ENCODE results near the gene PMPCA.
"Not testable (repeated sequence)": the region's sequence is repeated elsewhere in the genome, so short reads cannot be mapped to it uniquely, and the experiment has no call there.

PMPCA gene

DNA sequence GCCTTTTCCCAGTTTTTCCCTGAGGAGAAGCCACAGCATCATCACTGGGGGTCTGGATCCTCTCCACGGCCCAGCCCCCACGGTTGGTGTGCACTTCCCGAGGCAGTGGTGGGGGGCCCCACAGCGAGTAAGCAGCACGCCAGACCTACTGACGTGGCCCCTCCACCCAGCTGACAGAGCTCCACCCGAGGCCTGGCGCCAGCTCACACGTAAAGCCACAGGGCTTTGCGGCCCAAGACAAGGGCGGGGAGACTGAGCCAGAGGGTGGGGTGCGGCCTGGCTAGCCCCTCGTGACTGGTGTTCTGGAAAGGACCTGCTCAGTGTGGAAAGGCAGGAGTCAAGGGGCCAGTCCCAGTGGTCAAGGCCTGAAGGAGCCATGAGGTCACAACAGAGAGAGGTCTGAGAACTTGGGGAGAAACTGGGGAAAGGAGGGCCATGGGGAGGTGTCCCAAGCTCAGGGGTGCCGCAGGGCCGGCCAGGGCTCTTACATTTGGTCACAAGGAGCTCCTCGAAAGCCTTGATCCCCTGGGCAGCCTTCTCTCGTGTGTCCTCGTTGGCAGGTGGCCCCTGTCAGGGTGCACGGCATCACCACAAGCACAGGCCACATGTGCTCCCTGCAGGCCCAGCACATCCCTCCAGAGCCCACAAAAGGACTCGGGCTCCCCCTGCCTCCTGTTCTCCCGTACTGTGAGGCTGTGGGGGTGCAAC, 16.0 kb upstream of the PMPCA start:
- no peak for DNase-seq (ENCODE audit: low read depth)

DNA sequence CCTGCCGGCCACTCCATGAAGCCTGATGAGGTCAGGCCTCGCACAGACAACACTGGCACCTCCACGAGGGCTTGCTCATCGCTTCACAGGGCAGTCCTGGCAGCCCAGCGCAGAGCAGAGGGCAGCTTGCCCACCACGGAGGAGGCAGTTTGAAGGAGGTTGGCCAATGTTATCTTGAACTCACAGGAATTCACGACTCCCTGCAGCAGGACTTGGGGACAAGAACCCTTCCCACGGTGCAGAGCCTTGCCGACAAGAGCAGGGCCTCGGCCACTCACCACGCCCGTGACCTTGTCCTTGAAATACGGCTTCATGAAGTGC, 15.5 kb upstream of the PMPCA start:
- no peak for DNase-seq (ENCODE audit: low read depth)

DNA sequence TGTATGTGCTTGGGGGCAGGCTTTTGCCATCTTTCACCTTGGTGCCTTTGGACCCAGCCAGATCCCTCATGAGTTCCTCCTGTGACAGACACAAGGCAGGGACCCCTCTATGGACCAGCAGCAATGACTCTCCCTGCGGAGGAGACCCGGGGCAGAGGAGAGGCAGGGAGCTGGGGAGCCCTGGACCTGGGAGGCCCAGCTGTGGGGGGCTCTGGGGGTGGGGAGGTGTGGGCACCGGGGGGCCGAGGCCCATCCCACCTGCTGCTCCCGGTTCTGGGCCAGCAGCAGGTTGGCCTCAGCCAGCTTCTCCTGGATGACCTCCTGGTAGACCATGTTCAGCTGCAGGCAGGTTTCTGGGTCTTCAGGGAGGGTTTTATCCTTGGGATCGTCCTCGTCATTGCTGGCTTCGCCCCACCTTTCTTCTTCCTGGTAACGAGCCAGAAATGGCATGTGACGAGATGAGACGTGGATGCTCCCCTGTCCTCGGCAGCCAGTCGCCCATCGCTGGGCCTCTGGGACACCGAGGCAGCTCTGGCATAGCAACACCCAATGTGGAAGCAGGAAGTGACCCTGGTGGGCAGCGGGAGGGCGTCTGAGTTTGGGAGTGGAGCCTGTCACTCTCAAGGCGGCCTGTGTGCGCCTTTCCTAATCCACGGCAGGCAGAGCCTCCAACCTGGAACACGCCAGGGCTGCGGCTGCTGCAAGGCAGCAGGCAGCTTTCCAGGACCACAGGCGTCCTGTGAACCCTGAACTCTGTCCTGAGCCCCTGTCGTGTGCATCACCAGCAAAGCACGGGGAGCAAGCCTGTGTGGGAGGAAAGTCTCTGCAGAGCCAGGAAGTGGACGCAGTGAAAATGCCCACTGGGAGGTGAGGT, 14.9 kb upstream of the PMPCA start:
- no peak for DNase-seq (ENCODE audit: low read depth)

- DNase-seq (ENCODE audit: low read depth) = no peak
Measured at GRCh38 chr9:136396219-136396515, 14.3 kb upstream of the PMPCA start.

DNA sequence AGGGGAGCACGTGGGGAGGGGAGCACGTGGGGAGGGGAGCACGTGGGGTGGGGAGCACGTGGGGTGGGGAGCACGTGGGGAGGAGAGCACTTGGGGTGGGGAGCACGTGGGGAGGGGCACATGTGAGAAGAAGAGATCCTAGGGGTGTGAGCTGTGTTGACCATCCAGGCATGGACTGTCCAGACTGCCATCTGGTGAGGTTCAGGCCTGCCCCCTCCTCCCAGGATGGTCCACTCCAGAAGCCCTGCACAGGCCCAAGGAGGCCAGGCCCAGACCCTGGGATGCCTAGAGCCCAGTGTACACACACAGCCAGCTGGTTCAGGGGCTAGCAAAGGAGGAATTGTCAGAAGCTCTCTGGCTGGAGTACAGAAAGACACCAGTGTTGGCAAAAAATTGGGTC, 12.8 kb upstream of the PMPCA start:
- DNase-seq (ENCODE audit: low read depth) = no peak

DNA sequence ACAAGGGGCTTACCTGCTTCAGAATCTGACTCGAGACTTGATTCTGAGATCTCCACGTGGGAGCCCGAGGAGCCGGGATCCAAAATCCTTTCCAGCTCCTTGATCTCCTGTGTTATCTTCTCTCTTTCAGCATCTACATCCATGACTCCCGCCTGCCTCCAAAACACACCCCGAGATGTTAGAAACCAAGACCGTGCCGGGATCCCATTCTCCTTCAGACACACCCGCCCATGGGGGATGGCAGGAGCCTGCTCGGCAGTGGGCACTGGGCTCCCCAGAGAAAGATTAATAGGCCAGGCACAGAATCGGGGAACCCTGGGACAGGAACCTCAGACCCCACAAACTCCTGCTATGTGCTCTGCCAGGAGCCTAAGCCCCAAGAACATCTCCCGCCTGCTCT, 12.2 kb upstream of the PMPCA start:
- no peak for DNase-seq (ENCODE audit: low read depth)

- DNase-seq (ENCODE audit: low read depth) = no peak
Measured at GRCh38 chr9:136399176-136400037, 11.1 kb upstream of the PMPCA start.

DNA sequence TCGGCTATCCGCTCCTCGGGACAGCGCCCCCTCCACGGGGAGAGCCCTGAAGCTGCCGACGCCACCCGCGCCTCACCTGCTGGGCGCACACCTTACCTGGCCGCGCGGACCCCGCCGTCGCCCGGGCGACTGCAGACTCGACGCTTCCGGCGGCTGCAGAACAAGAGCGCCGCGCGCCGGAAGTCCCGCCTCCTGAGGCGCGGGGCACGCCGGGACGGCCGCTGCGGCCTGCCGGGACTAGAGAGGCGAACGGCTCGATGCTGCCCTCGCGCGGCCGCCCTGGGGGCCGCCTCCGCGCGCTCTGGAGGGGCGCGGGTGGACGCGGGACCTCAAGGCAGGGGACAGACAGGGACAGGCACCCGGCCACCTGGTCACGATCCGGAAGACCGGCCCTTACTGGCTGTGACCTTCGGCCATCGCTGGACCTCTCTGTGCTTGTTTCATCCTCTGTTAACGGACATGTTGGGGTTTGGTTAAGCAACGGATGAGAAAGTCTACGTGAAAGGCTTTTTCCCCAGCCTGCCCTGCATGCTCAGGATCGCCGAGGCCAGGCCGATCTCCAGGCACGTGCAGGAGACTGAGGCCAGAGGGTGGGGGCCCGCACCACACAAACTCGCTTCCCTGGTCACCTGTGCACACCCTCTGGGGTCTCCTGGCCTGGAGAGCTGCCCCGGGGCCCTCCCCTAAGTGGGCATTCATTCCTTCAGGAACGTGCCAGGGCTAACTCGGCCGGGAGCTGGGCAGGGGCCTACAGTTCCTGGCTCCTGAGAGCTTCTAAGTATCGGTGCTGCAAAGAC, 10.2 kb upstream of the PMPCA start, which contains the start of gene SNAPC4:
Gene SNAPC4, minus strand, starts transcription at position 133 of the 797 bp plus-strand sequence. CDS start 1,742 bp downstream, outside the sequence.
- DNase-seq (ENCODE audit: low read depth) = peak; percentile 8

GRCh38 chr9:136401173-136401922, 9.1 kb upstream of the PMPCA start:
- no peak for DNase-seq (ENCODE audit: low read depth)

DNA sequence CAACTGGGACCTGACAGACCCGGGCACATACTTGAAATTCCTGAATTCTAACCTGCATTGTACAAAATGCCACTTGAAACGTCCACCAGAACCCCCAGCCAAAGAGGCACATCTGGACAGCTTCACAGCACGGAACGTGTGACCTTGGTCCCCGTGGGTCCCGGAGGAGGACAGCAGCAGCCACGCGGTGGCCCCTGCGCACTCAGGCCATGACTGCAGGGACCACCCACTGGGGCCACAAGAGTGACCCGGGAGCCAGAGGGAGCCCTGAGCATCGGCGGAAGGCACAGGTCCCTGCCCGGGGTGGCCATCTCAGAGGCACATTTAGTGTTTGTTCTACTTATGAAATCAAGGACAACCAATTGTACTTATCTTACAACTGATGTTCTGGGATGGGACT, 8.4 kb upstream of the PMPCA start:
- DNase-seq (ENCODE audit: low read depth) = no peak

DNA sequence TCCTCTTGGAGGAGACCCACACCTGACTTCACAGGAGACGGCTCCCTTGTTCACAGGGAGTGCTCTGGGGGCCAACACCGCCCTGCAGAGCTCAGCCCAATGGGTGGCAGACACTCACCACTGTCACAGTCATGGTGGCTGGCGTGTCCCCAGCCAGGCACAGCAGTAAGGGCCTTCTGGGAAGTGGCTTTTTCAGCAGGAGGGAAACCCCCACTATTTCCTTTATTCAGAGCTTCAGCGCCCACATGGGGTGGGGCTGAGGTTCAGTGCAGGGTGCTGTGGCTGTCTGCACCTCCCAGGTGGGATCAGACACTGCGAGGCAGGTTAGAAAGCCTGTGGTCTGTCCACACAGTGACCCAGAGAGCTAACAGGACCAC, 6.9 kb upstream of the PMPCA start:
- no peak for DNase-seq (ENCODE audit: low read depth)

GRCh38 chr9:136403915-136404800, 6.3 kb upstream of the PMPCA start:
- no peak for DNase-seq (ENCODE audit: low read depth)

- no peak for DNase-seq (ENCODE audit: low read depth)
Measured at GRCh38 chr9:136404801-136405136, 5.7 kb upstream of the PMPCA start.

DNA sequence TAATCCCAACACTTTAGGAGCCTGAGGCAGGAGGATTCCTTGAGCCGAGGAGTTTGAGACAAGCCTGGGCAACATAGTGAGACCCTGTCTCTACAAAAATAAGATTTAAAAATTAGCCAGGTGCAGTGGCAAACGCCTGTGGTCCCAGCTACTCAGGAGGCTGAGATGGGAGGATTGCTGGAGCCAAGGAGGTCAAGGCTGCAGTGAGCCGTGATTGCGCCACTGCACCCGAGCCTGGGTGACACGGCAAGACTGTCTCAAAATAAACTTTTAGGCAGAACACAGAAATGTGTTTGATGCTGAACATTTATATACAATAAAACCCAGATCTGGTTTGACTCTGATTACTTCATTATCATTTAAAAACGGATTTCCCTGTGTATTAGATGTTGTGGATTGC, 5.0 kb upstream of the PMPCA start:
- no peak for DNase-seq (ENCODE audit: low read depth)

DNA sequence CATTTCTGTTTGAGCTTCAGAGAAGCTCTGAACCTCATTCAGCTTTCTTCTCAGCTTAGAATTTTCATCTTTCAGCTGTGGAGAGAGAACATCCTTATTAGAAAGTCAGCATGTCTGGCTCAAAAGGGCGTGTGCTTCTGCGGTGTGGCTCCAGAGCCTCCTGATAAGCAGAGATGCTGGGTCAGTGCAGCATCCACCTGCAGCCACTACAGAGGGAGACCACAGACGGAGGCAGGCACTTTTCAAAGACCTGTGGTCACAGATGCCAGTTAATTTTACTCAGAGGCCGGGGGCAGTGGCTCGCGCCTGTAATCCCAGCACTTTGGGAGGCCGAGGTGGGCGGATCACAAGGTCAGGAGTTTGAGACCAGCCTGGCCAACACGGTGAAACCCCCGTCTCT, 4.6 kb upstream of the PMPCA start:
- DNase-seq (ENCODE audit: low read depth) = not testable (repeated sequence)

- DNase-seq (ENCODE audit: low read depth) = not testable (repeated sequence)
Measured at GRCh38 chr9:136407061-136407460, 3.4 kb upstream of the PMPCA start.

GRCh38 chr9:136407911-136408310, 2.5 kb upstream of the PMPCA start:
- no peak for DNase-seq (ENCODE audit: low read depth)

DNA sequence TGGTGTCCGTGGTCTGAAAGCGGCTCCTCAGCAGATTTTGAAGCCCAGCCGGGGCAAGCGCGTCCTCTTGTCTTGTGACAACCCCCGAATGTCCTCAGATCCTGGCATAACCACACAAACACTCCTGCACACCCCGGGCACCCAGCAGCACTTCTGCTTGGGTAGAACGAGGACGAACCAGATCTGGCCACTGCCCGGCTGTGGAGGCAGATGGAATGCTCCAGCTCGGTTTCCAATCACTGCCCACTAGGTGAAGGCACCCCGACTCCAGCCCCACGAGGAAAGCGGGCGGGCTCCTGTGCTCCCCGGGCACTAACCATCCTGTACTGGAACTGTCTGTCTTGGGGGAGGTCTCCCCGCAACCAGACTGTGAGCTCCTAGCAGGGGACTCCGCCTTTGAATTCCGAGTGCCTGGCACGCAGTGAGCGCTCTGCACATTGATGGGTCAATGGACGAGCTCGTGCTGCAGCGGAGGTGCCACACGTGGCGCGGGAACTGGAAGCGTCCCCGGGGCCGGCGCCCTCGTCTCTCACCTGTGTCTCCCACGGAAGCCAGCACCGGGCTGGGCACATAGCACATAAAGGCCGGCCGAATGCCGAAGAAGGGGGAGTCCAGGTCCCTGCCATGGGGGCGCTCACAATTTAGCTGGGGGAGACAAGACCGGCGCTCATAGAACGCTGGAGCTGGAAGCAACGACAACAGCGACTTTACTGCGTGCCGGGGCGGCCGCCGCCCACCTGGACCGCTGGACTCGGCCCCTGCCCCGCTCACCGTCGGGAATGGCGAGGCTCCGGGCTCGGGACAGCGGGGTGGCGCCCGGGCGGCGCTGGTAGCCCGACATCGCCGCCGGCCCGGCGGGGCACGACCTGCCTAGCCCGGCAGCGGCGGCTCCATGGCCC, 652 bp upstream of the PMPCA start:
- DNase-seq (ENCODE audit: low read depth) = no peak

- no peak for DNase-seq (ENCODE audit: low read depth)
Measured at GRCh38 chr9:136411378-136411777, 920 bp downstream of the PMPCA start.
